Raji (cell line): ENCODE measurements around the gene TBL3.

Source experiments
- POLR2A ChIP-seq: IDR thresholded peaks from 2 replicates; pipeline ENCODE4 v1.6.1; 2011; ENCODE audit warnings: low read depth, low read length, control low read depth; ENCODE audit not compliant: insufficient read depth

The TBL3 gene

GRCh38 chr16:2023092-2024031, 51.5 kb downstream of the TBL3 start:
- TF ChIP-seq POLR2A = peak; percentile 66

GRCh38 chr16:2024032-2024420, 52.2 kb downstream of the TBL3 start:
- TF ChIP-seq POLR2A = no peak

- no peak for TF ChIP-seq POLR2A
Observed at GRCh38 chr16:2025251-2025650, 53.4 kb downstream of the TBL3 start.

GRCh38 chr16:2025878-2026460, 54.1 kb downstream of the TBL3 start:
- TF ChIP-seq POLR2A = no peak

GRCh38 chr16:2026461-2027023, 54.7 kb downstream of the TBL3 start, which contains the start of gene NHERF2:
NHERF2 (plus strand) TSS chr16:2026902; CDS start chr16:2027006, 104 bp downstream.
- TF ChIP-seq POLR2A = no peak

- no peak for TF ChIP-seq POLR2A
Observed at GRCh38 chr16:2027024-2028010, 55.5 kb downstream of the TBL3 start.

GRCh38 chr16:2028146-2028545, 56.3 kb downstream of the TBL3 start:
- TF ChIP-seq POLR2A = no peak

- TF ChIP-seq POLR2A = no peak
Observed at GRCh38 chr16:2028620-2029220, 56.9 kb downstream of the TBL3 start.

GRCh38 chr16:2029350-2029749, 57.5 kb downstream of the TBL3 start:
- no peak for TF ChIP-seq POLR2A

GRCh38 chr16:2030036-2030435, 58.2 kb downstream of the TBL3 start:
- TF ChIP-seq POLR2A = no peak

GRCh38 chr16:2031081-2031577, 59.3 kb downstream of the TBL3 start:
- TF ChIP-seq POLR2A = no peak
